Tibial nerve (tissue), 4 donors: Measurements from ENCODE around the gene VPS13D. TPM values are rescaled to one million over a fixed set of nuclear protein-coding genes. Genes with fewer than 3 reads are reported as not detected.

ENCODE experiments used
- DNase-seq, 2 donors: peaks; one replicate each; pipeline ENCODE4 v3.0.0-alpha.2; 2019; ENCODE audit warnings: low spot score in 2 of 2
- H3K27ac ChIP-seq, 4 donors: fragments of 200-600 bp; sonication (generic) in 3 of 4; one replicate each; pipeline ENCODE4 v1.5.1; 2017 to 2019; ENCODE audit warnings: mild to moderate bottlenecking in 1 of 4
- H3K27me3 ChIP-seq, 2 donors: fragments of 200-600 bp; sonication (generic) in 1 of 2; one replicate each; pipeline versions ENCODE4 v1.5.1 to v1.6.0; 2017 to 2019
- H3K36me3 ChIP-seq, 3 donors: fragments of 200-600 bp; sonication (generic); one replicate each; pipeline ENCODE4 v1.5.1; 2018 to 2019
- H3K4me1 ChIP-seq, 4 donors: fragments of 200-600 bp; sonication (generic) in 3 of 4; one replicate each; pipeline ENCODE4 v1.5.1; 2017 to 2019
- H3K4me3 ChIP-seq, 4 donors: fragments of 200-600 bp; sonication (generic) in 3 of 4; one replicate each; pipeline ENCODE4 v1.5.1; 2017 to 2019; ENCODE audit warnings: mild to moderate bottlenecking in 1 of 4, moderate library complexity in 1 of 4
- H3K9me3 ChIP-seq, 4 donors: fragments of 200-600 bp; sonication (generic) in 3 of 4; one replicate each; pipeline ENCODE4 v1.5.1; 2017 to 2019
- EP300 ChIP-seq, 2 donors: sonication (generic); formaldehyde crosslinking; IDR thresholded peaks; one replicate each; pipeline ENCODE4 v1.6.1; 2017; ENCODE audit warnings: antibody characterized with exemption in 2 of 2, mild to moderate bottlenecking in 1 of 2
- POLR2A ChIP-seq, 2 donors: fragments of 450-650 bp; IDR thresholded peaks; one replicate each; pipeline ENCODE4 v1.6.1; 2017; ENCODE audit warnings: antibody characterized with exemption in 2 of 2, mild to moderate bottlenecking in 2 of 2, moderate library complexity in 2 of 2
- WGBS, 2 donors: methylation state at CpG; one replicate each; pipeline ENCODE4 v1.1.5; 2018; 5-methylcytosine and 5-hydroxymethylcytosine counted together
- total RNA-seq, 4 donors: library from RNA; depleted of rRNA; stranded (reverse); fragments of >200 nt; gene quantifications; one replicate each; pipeline ENCODE4 v1.1.0, GENCODE V29; 2016
- TF ChIP-seq, protein P1 (sequence below), 5 experiments: fragments of 200-600 bp in 3 of 5; fragments of 450-650 bp in 2 of 5; sonication (generic) in 3 of 5; IDR thresholded peaks; one replicate each; pipeline ENCODE4 v1.5.1; 2016 to 2019; ENCODE audit warnings: antibody characterized with exemption in 5 of 5, mild to moderate bottlenecking in 3 of 5, moderate library complexity in 2 of 5

The VPS13D gene
- total RNA-seq, 4 donors from 2014 or later: 99.2 to 132 (median 110) TPM

DNA sequence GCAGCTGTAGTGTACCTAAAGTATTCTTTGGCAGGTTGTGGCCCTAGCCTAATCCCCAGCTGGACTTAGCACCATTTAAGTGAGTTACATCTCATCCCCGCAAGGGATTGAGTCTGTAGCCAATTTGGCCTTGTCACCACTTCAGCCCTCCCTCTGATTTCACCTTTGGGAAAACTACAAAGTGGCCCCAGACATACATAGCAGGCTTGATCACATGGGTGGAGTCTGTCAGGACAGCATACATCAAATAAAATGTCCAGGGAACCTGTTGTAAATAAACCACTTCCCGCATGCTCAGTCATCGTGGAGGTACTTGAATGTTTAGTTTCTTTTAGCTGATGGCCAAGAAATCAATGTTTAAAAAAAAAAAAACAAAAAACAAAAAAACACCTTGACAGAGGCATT, 245.7 kb downstream of the VPS13D start:
- H3K4me3 ChIP-seq: no peak overlapping the region
- WGBS, 2 donors: 41 to 61% methylated on average over 3 of the region's 3 CpGs
- DNase-seq: no peak
- H3K4me1 ChIP-seq: peaks cover 5 to 93% (median 77%) of the 10 kb centered on the region in 4 donors
- H3K9me3 ChIP-seq: no peaks in the 10 kb centered on the region
- H3K27me3 ChIP-seq: no peaks in the 10 kb centered on the region
- no peaks in the 10 kb centered on the region for H3K36me3 ChIP-seq
- TF ChIP-seq, protein P1, sequence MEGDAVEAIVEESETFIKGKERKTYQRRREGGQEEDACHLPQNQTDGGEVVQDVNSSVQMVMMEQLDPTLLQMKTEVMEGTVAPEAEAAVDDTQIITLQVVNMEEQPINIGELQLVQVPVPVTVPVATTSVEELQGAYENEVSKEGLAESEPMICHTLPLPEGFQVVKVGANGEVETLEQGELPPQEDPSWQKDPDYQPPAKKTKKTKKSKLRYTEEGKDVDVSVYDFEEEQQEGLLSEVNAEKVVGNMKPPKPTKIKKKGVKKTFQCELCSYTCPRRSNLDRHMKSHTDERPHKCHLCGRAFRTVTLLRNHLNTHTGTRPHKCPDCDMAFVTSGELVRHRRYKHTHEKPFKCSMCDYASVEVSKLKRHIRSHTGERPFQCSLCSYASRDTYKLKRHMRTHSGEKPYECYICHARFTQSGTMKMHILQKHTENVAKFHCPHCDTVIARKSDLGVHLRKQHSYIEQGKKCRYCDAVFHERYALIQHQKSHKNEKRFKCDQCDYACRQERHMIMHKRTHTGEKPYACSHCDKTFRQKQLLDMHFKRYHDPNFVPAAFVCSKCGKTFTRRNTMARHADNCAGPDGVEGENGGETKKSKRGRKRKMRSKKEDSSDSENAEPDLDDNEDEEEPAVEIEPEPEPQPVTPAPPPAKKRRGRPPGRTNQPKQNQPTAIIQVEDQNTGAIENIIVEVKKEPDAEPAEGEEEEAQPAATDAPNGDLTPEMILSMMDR (IDR thresholded peaks at IDR 0.05): no peak
- TF ChIP-seq EP300 (IDR thresholded peaks at IDR 0.05) (no peak), POLR2A (IDR thresholded peaks at IDR 0.05) (no peak)
- peak overlapping the region in 3 of 4 donors; percentile 37 to 88 (median 81) for H3K27ac ChIP-seq

DNA sequence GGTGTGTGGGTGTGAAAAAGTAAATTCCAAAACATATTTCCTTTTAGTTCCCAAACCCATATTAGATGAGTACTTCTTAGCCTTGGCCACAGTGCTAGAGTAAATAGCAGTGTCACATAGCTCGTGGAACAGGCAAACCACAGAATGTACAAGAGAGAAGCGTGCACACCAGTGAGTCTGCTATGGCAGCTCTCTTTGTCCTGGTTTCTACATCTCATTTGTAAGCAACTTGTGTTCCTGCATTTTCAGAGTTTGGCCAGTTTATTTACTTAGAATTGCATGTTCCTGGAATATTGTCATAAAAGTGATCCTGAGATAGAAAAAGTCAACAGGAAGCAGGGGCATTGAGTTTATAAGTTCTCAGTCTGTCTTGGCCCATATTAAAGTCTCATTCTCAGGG, 246.1 kb downstream of the VPS13D start:
- WGBS, 2 donors: 31 to 39% methylated on average over 2 of the region's 2 CpGs
- TF ChIP-seq POLR2A (IDR thresholded peaks at IDR 0.05) (no peak), EP300 (IDR thresholded peaks at IDR 0.05) (peak in 1 of 2 donors; percentile 81)
- Histone ChIP-seq H3K27ac (peak overlapping the region in 3 of 4 donors; percentile 37 to 88 (median 81)), H3K27me3 (no peaks in the 10 kb centered on the region), H3K36me3 (no peaks in the 10 kb centered on the region), H3K4me3 (no peak overlapping the region), H3K9me3 (no peaks in the 10 kb centered on the region), H3K4me1 (peaks cover 5 to 93% (median 81%) of the 10 kb centered on the region in 4 donors)
- no peak for DNase-seq

DNA sequence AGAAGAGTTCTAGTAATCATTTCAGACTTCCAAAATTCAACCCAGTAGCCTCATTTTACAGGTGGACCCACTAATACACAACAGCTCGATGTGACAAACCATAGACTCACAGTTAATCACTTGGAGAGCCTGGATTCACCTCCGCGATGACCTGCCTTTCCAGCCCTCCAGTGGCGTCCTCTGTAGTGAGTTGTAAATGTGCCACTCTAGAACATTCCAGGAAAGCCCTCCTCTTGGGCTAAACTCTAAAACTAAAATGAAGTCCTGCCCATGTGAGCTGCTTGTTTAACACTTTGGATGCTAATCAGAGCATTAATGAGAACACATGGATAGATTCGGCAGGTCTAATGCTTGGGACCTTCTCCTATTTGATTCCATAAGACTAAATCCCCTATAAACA, 247.5 kb downstream of the VPS13D start:
- Histone ChIP-seq H3K9me3 (no peaks in the 10 kb centered on the region), H3K27ac (peak overlapping the region in 3 of 4 donors; percentile 77 to 88 (median 81)), H3K27me3 (no peaks in the 10 kb centered on the region), H3K4me1 (peaks cover 5 to 98% (median 87%) of the 10 kb centered on the region in 4 donors), H3K4me3 (no peak overlapping the region), H3K36me3 (no peaks in the 10 kb centered on the region)
- WGBS, 2 donors: 77 to 84% methylated on average over 5 of the region's 5 CpGs
- TF ChIP-seq EP300 (IDR thresholded peaks at IDR 0.05): no peak
- TF ChIP-seq, protein P1 (IDR thresholded peaks at IDR 0.05): no peak
- TF ChIP-seq POLR2A (IDR thresholded peaks at IDR 0.05): no peak
- DNase-seq: no peak

DNA sequence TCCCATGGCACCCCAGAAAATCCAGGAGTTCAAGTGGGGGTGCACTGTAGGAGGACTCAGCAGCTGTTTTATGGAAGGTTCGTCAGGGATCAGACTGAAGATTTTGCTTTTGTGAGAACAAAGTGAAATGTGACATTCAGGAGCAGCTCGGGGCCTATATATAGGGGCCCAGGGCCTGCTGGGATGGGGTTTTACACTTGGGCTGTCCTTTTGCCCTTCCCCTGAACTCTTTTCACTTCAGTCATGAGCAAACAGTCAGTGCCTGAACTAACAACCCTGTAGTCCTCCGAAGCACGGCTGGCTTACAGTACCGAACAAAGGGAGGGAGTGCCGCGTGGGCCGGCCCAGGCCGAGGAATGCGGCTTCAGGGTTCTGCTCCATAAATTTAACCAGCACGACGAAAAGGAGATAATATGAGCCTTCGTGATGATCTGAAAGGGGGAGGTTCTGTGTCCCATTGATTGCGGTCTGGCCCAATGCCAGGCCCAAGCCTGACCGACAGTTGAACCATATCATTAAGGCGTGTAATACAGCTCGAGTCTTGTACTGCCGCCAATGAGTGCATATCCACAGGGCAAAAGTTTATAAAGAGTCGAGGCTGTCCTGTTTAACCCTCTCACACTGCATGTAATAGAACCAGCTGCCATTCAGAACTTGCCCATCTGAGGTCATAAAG, 248.2 kb downstream of the VPS13D start:
- DNase-seq: peak; percentile 64 to 86
- WGBS, 2 donors: 7 to 8% methylated on average over 18 to 19 of the region's 19 CpGs
- H3K4me1 ChIP-seq: peaks cover 5 to 100% (median 84%) of the 10 kb centered on the region in 4 donors
- H3K9me3 ChIP-seq: no peaks in the 10 kb centered on the region
- H3K4me3 ChIP-seq: peak overlapping the region in 1 of 4 donors; percentile 8
- TF ChIP-seq POLR2A (IDR thresholded peaks at IDR 0.05) (no peak), EP300 (IDR thresholded peaks at IDR 0.05) (peak; percentile 35 to 96)
- no peaks in the 10 kb centered on the region for H3K27me3 ChIP-seq
- H3K36me3 ChIP-seq: no peaks in the 10 kb centered on the region
- H3K27ac ChIP-seq: peak overlapping the region; percentile 43 to 88 (median 79)

DNA sequence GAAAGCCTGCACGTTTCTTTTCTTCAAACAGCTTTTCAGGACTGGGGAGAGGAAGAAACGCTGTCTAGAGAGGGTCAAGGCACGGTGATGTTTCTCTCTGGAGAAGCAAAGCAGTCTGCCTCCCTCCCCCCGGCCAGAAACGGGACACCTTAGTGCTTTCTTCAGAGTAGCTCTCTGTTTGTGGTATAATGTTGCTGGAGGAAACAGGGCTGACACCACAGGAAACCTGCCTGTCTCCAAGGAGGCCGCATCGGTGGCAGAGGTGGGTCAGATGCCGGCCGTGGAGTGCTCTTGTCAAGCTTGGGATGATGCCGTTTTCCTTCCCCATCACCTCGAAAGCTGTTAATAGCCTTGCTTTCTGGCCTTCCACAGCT, 248.8 kb downstream of the VPS13D start:
- H3K27ac ChIP-seq: peak overlapping the region; percentile 43 to 88 (median 79)
- H3K4me1 ChIP-seq: peaks cover 5 to 100% (median 83%) of the 10 kb centered on the region in 4 donors
- no peak for TF ChIP-seq POLR2A (IDR thresholded peaks at IDR 0.05)
- TF ChIP-seq, protein P1 (IDR thresholded peaks at IDR 0.05): no peak
- no peak for TF ChIP-seq EP300 (IDR thresholded peaks at IDR 0.05)
- no peaks in the 10 kb centered on the region for H3K36me3 ChIP-seq
- DNase-seq: no peak
- 9 to 17% methylated on average over 11 of the region's 11 CpGs for WGBS, 2 donors
- no peaks in the 10 kb centered on the region for H3K9me3 ChIP-seq
- H3K27me3 ChIP-seq: no peaks in the 10 kb centered on the region
- peak overlapping the region in 1 of 4 donors; percentile 8 for H3K4me3 ChIP-seq

DNA sequence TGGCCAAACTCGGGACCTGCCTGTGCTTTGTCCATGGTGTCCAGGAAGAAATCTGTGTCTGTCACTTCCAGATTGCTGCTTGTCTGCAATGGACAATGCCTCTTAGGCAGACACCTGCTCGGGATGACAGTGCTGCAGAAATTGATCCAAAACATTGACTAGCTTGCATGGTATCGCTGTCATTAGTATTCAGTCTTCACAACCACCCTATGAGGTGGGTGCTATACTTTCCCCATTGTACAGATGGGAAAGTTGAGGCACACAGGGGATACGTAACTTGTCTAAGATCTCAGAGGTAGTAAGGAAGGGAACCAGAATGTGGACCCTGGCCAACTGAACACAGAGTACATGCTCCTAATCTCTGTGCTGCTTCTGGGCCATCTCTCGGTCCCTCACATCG, 249.5 kb downstream of the VPS13D start:
- TF ChIP-seq POLR2A (IDR thresholded peaks at IDR 0.05) (no peak), EP300 (IDR thresholded peaks at IDR 0.05) (no peak)
- TF ChIP-seq, protein P1 (IDR thresholded peaks at IDR 0.05): no peak
- no peak for DNase-seq
- H3K27me3 ChIP-seq: no peaks in the 10 kb centered on the region
- WGBS, 2 donors: 76 to 78% methylated on average over 6 of the region's 6 CpGs
- H3K9me3 ChIP-seq: no peaks in the 10 kb centered on the region
- peaks cover 5 to 100% (median 78%) of the 10 kb centered on the region in 4 donors for H3K4me1 ChIP-seq
- H3K36me3 ChIP-seq: no peaks in the 10 kb centered on the region
- peak overlapping the region in 3 of 4 donors; percentile 77 to 88 (median 81) for H3K27ac ChIP-seq
- no peak overlapping the region for H3K4me3 ChIP-seq
